ENCODE data around the gene ENTPD2. TPM values are rescaled to one million over a fixed set of nuclear protein-coding genes. Genes with fewer than 3 reads are reported as not detected.

Gene ENTPD2
- total and polyA plus RNA-seq, 10 of the 15 experiments (the other 5 are each of a cell fraction or from before 2014, with no cell fraction given): 0.15 to 1.8 (median 0.65) TPM; not detected in 2

DNA sequence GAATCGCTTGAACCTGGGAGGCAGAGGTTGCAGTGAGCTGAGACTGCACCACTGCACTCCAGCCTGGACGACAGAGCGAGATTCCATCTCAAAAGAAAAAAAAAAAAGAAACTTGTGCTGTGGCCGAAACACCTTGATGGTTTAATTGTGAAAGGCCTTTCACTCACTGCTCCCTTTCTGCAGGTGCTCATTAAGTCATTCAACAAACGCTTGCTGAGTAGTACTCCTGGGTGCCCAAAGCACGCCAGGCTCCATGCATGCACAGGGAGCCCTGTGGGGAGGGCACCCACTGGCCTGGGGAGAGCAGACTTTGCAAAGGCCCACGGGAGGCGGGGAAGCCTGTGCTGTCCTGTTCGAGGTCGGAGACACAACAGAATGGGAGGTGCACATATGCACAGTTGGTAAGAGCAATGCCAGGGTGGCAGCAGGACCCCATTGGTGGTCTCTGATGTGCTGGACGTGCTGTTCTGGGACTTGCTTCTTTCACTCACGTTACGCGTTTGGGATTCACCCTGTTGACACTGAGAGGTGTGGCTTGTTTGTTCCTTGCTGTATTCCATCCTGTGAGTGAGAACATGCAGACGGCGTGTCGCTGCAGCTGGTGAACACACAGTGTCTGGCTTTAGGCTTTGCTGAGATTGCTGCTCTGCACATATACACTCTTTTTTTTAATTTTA lies 3.0 kb upstream of the ENTPD2 start:
- in situ Hi-C loops (cut with MboI) (no loop called here), intact Hi-C loops (cut with micrococcal nuclease; ENCODE audit: unreplicated experiment) (no loop called here)
- Histone ChIP-seq H3K4me3 (no peak overlapping the region), H3K27me3 (replicated peaks in 1 of 2; ENCODE audit: control insufficient read depth in 2 of 2, insufficient read depth in 2 of 2, low read length in 1 of 2) (peaks cover 6 to 13% of the 10 kb centered on the region in 2 experiments; a peak in 3 of 4 replicates), H3K4me1 (ENCODE audit: control insufficient read depth, insufficient read depth, low read length) (no peaks in the 10 kb centered on the region), H3K79me2 (ENCODE audit: control insufficient read depth, insufficient read depth, low read length) (no peaks in the 10 kb centered on the region), H2AFZ (ENCODE audit: control insufficient read depth, low read depth, low read length) (no peak overlapping the region), H3K36me3 (ENCODE audit: control insufficient read depth in 2 of 2, insufficient read depth in 2 of 2, low read length in 1 of 2) (no peaks in the 10 kb centered on the region), H3K9me3 (replicated peaks; ENCODE audit: control insufficient read depth, insufficient read depth, low read length) (no peaks in the 10 kb centered on the region), H3K4me2 (ENCODE audit: control insufficient read depth, insufficient read depth) (no peak overlapping the region), H3K9ac (ENCODE audit: control insufficient read depth, insufficient read depth, low read length) (no peak overlapping the region), H4K20me1 (ENCODE audit: control insufficient read depth, insufficient read depth) (no peaks in the 10 kb centered on the region), H3K27ac (ENCODE audit: control insufficient read depth, insufficient read depth) (no peak overlapping the region)
- TF ChIP-seq ZNF384 (IDR thresholded peaks at IDR 0.05; ENCODE audit: borderline replicate concordance, low read depth, low read length) (no peak), SIN3A (IDR thresholded peaks at IDR 0.05; ENCODE audit: low read depth, low read length) (no peak), BRCA1 (IDR thresholded peaks at IDR 0.05; ENCODE audit: low read depth, low read length) (no peak)
- TF ChIP-seq, protein P1, sequence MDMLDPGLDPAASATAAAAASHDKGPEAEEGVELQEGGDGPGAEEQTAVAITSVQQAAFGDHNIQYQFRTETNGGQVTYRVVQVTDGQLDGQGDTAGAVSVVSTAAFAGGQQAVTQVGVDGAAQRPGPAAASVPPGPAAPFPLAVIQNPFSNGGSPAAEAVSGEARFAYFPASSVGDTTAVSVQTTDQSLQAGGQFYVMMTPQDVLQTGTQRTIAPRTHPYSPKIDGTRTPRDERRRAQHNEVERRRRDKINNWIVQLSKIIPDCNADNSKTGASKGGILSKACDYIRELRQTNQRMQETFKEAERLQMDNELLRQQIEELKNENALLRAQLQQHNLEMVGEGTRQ (IDR thresholded peaks at IDR 0.05; ENCODE audit: borderline replicate concordance, low read depth, low read length): no peak
- FAIRE-seq (no peak), ATAC-seq (no peak), DNase-seq (ENCODE audit: low read depth, low spot score) (no peak)
- ChIA-PET CTCF (interaction anchor here (1.5 to 2.1 kb wide), 4 partner anchors 10 to 28 kb away, joined by 4 to 10 read pairs (median 6); partner anchors contain the start of gene NPDC1), RAD21 (ENCODE audit: unreplicated experiment) (no interaction called here), SMC1A (ENCODE audit: uncharacterized antibody, unreplicated experiment) (no interaction called here), POLR2A (no interaction called here)
- 50% methylated on average over 17 of the region's 17 CpGs for WGBS (ENCODE audit: insufficient coverage, insufficient replicate concordance, low lambda C conversion rate, missing lambda C conversion rate)
- no TSS peak for BruUV-seq (replicated peaks)
